ENCODE measurements around the gene SPIN3.
A peak's percentile ranks its signal among the peaks of the same experiment; 100 is the strongest.
"Not testable (repeated sequence)": the region's sequence is repeated elsewhere in the genome, so short reads cannot be mapped to it uniquely, and the experiment has no call there.

SPIN3 gene

DNA sequence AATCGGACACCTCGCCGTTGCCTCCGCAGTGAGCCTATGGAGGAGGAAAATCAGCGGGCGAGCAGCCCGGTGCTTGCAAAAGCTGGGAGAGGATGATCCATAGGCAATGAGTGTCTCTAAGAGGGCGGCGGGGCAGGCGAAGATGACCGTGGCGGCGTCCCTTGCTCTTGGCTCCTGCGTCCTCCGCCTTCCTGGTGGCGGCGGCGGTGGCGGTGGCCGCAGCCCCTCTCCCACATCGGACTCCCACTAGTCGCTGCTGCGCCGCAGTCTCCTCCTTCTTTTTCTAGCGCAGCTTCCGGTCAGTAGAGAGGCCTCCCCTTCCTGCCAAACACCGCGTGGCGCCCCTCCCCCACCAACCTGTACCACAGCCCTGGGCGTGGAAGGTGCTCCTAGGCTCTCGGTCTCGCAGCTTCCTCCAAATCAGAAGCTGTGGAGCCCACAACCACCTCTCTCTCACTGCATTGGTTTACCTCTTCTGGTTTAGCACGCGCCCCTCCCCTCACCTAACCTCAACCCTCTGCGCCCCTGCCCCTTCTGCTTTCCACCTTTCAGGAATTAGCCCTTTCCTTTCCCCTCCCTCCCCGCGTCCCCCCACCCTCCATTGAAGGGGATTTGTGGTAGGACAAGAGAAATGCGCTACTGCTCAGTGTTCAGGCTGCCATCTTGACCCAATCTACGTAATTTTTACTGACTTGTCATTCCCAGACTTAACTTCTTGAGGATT lies at the start of gene SPIN3:
Gene SPIN3, minus strand, starts transcription at position 271 of the 724 bp plus-strand sequence. CDS start 594 bp downstream, outside the sequence.
- H3K4me3 ChIP-seq (ENCODE audit: low read depth, low read length): peak within 1 kb of the TSS; percentile 77

DNA sequence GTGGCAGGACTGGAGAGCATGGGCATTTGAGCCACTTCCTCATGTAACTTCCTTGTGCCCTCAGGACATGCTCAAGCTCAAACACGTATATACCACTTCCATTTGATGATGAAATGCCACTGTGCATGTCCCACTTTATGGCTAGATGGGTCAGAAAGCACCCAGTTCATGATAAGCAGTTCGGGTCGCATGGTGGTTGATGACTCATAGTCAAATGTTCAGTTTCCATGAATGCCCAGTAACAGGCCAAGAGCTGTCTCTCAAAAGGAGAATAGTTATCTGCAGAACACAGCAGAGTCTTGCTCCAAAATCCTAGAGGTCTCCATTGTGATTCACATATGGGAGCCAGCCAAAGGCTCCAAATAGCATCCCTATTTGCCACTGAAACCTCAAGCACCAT lies 48.9 kb upstream of the SPIN3 start:
- H3K4me3 ChIP-seq (ENCODE audit: low read depth, low read length): no peak overlapping the region

DNA sequence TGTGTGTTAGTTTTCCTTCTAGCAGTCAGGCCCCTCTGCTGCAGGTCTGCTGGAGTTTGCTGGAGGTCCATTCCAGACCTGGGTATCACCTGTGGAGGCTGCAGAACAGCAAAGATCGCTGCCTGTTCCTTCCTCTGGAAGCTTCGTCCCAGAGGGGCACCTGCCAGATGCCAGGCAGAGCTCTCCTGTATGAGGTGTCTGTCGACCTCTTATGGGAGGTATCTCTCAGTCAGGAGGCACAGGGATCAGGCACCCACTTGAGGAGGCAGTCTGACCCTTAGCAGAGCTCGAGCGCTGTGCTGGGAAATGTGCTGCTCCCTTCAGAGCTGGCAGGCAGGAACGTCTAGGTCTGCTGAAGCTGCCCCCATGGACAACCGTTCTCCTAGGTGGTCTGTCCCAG lies 41.9 kb upstream of the SPIN3 start:
- H3K4me3 ChIP-seq (ENCODE audit: low read depth, low read length): not testable (repeated sequence)

DNA sequence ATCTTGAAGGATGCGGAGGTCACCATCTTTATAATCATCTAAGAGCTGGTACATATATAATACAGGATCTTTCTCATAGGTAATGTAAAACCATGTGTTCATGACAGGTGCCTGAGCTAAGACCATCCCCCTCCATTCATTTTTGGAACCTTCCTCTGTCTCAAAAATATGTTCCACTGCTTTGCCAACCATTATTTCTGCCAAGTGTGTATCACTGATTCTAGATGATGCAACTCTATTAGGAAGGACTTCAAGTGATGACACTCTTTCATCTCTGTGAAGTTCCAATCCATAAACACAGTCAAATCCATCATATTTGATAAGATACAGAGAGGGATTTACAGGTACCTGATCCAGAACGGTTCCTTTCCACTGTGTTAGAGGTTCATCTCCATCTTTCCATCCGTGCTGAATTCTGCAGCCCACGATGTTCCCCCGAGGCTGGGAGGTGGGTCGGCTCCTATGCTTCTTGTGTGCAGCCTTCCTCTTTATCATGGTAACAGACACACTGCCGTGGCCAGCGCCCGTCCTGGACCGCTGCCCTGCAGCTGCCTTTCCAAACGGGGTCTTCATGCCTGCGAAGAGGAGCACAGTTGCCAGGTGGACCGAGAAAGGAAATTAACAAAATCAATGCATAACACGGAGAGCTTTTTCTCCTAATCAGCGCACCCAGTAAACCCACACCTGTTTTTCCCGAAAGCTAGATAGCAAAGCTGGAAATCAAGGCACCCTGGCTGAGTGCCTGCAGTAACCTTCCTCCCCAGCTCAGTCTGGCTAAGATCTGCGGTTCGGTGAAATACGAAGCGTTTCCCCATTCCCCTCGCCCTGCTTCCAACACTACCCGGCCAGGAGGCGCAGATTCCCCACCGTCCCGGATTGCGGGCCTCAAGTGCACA lies 718 bp downstream of the SPIN3 start:
- peak overlapping the region; percentile 77 for H3K4me3 ChIP-seq (ENCODE audit: low read depth, low read length)

DNA sequence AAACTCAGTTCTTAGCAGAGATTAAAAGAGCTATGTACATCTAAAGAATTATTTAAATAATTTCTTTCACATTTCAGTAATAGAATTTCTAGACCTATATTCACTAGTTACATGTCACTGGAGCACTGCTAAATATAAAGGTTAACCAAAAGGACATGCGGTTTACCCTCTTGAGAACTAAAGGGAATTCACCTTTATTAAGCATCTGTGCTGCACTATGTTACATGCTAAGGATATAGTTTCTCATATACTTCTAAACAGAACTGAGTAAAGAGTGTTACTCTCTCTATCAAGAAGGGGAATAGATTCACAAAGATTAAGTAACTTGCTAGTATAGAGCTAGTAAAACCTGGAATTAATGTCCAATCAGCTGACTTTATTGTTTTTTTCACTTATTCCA lies 7.6 kb downstream of the SPIN3 start:
- no peak overlapping the region for H3K4me3 ChIP-seq (ENCODE audit: low read depth, low read length)

DNA sequence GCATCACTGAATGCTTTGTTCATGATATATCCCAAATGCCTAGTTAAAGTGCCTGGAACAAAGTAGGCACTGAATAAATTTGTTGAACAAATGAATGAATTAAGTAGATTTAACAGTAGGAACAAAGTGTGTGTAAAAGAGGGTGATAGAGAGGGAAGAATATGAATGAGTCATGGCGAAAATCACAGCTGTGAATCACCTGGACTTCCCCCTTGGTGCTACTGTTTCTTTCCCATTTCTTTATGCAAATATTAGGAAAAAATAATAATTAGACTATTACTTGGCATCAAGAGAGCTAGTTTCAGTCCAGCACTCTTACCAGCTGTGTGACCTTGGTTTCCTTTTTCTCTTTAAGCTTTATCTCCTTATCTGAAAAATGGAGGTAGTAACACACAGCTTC lies 9.2 kb downstream of the SPIN3 start:
- no peak overlapping the region for H3K4me3 ChIP-seq (ENCODE audit: low read depth, low read length)

DNA sequence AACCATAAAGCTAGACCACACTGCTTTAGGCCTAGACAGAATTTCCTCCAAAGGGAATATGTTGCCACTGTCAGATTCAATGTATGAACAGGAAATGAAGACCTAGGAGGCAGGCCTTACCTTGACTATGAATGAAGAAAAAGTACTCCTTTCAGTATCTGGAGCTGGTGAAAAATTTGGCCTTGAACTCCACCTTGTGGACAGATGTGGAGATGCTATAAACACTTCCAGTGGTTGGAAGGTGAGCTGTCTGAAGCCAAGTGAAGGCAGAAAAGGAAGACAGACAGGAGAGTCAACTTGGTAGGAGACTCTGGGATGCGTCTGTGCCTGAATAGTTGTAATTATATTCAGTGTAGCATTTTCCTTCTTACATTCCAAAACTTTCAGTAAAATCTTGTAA lies 17.2 kb downstream of the SPIN3 start:
- no peak overlapping the region for H3K4me3 ChIP-seq (ENCODE audit: low read depth, low read length)

DNA sequence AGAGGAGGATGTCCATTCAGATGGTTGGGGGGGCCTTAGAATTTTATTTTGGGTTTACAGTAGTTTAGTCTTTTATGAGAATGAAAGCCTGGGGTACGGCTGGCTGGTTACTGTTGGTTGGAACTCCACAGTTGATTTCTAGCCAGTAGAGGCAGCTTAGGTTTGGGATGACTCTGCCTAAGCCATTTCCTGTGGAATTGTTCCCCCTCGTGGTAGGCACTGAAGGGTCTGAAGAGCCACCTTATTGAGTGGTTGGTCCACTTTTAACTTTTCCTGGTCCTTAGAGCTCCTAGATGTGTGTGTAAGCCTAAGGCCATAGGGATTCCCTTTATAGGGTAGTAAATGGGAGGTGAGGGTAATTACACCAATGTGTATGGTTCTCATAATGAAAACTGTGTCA lies 19.7 kb downstream of the SPIN3 start:
- H3K4me3 ChIP-seq (ENCODE audit: low read depth, low read length): no peak overlapping the region

DNA sequence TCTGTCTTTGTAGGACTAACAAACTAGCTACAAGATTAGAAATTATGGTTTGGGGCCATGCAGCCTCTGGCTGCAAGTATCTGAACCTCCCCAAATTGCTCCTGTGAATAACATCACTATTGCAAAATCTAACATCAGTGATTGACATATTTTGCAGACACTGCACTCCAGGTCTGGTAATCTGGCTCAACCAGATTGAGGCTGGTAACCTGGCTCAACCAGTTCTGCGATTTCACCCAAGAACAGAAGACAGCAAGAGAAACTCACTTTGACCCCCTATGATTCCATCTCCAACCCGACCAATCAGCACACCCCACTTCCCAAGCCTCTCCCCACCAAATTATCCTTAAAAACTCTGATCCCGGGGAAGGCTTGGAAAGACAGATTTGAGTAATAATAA lies 20.9 kb downstream of the SPIN3 start:
- H3K4me3 ChIP-seq (ENCODE audit: low read depth, low read length): no peak overlapping the region

DNA sequence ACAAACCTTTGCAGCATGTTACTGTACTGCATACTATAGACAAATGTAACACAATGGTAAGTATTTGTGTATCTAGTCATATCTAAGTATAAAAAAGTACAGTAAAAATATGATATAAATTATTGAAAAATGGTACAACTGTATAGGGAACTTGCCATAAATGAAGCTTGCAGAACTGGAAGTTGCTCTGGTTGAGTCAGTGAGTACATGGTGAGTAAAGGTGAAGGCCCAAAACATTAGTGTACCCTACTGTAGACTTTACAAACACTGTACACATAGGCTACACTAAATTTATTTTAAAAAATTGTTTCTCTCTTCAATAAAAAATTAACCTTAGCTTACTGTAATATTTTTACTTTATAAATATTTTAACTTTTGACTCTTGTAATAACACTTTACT lies 25.8 kb downstream of the SPIN3 start:
- H3K4me3 ChIP-seq (ENCODE audit: low read depth, low read length): no peak overlapping the region

DNA sequence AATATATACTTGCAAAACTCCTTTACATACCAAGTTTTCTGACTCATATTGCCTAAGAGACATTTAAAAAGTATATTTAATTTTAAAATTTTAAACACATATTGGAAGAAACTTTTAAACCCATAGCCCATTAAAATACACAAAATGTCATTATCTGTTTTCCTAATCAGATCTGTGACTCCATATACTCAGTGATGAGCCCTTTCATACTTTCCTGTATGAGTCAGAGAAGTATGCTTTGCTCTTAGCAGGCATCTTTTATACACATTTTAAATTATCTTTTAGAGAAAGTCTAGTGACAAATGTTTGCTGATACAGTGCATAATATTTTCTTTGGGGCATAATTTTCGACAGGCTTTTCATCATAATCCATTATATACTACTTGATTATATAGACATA lies 26.4 kb downstream of the SPIN3 start:
- no peak overlapping the region for H3K4me3 ChIP-seq (ENCODE audit: low read depth, low read length)

DNA sequence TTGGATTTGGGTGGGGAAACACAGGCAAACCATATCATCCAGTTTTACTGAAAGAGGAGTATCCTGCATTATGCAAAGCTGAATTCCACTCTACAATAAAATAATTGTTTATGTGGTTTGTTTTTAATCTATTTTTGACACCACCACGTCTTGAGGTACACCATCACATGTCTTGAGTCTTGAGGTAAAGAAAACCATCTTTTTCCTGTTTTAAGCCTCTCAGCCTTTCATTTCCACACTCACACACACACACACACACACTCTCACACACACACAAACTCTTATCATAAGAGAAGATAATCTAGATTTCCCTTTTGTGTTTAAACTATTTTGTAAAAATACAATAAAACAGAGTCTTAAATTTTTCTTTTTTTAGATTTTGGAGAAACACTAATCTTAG lies 32.0 kb downstream of the SPIN3 start:
- no peak overlapping the region for H3K4me3 ChIP-seq (ENCODE audit: low read depth, low read length)

DNA sequence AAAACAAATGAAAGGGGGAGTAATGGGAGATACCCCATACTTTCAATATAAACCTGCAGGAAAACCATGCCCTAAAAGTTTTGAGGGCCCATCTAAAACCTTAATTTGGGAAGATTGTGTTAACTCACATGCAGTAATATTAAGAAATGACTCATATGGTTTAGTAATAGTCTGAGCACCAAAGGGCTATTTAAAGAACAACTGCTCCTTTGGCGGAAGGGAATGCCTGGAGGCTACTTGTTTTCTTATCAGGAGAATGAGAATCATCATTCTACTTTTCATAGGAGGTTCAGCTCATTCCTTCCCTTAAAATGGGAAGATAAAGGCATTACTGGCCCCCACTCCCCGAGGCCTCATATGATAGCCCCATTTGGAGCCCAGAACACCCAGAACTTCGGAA lies 47.6 kb downstream of the SPIN3 start:
- H3K4me3 ChIP-seq (ENCODE audit: low read depth, low read length): no peak overlapping the region

DNA sequence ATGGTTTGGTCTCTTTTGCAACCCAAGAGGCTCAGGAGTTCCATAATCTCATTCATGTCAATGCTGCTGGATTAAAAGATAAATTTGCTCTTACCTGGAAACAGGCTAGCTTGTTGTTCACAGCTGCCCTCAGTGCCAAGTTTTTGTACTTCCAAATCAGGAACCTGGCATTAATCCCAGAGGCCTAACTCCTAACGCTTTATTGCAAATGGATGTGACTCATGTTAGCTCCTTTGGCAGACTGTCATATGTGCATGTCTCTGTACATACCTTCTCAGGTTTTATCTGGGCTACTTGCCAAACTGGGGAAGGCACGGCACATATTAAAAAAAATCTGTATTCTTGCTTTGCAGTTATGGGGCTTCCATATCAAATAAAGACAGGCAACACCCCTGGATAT lies 49.1 kb downstream of the SPIN3 start:
- not testable (repeated sequence) for H3K4me3 ChIP-seq (ENCODE audit: low read depth, low read length)

DNA sequence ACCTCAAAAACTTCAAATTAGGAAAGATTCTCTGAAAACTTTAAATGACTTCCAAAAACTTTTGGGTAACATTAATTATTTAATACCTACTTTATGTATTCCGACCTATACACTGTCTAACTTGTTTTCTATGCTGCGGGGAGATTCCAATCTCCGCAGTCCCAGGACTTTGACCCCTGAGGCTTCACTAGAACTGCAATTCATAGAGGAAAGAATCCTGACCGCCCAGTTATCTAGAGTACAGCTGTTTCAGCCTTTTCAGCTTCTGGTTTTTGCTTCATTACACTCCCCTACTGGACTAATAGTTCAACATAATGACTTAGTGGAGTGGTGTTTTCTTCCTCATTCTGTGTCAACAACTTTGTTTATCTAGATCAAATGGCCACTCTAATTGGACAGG lies 50.1 kb downstream of the SPIN3 start:
- not testable (repeated sequence) for H3K4me3 ChIP-seq (ENCODE audit: low read depth, low read length)

DNA sequence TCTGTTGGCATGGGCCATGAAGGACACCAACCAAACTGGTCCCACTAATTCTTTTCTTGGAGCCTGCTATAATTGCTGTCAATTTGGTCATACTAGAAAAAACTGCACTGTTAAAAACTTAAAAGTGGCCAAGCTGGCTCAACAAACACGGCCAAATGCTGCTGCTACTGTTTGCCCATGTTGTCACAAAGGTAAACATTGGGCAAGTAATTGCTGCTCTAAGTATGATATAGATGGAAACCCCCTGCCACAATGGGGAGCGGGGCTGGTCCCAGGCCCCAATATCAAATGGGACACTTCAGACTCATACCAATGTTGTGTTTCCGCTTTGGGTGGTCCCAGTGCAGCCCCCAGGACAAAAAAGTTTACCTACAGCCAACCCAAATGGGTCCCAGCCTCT lies 52.1 kb downstream of the SPIN3 start:
- no peak overlapping the region for H3K4me3 ChIP-seq (ENCODE audit: low read depth, low read length)

Data from iPS-11a (cell line).